HCT116 (cell line): ENCODE results near the gene LRRC42. TPM values are rescaled to one million over a fixed set of nuclear protein-coding genes. Genes with fewer than 3 reads are reported as not detected.

Experiments
- ATAC-seq: fragments of 200-7000 bp; cut with Tn5 transposase; 2 replicates; pipeline ENCODE4 v1.9.1; 2020; ENCODE audit warnings: mild to moderate bottlenecking, moderate library complexity
- BruUV-seq: library from RNA; stranded (reverse); fragments of 400-500 nt; replicated peaks from 2 replicates; lab custom pipeline; 2021; lab: Mats Ljungman, UMichigan
- CTCF ChIA-PET: fragments of 300-600 bp; sonication (Branson Sonifier 250); formaldehyde crosslinking; loops from one replicate; lab custom pipeline; 2021; ENCODE audit warnings: antibody characterized with exemption; lab: Charles Lee
- POLR2A ChIA-PET: fragments of 300-600, 350-600 bp; sonication (Branson Sonifier 250); formaldehyde crosslinking; loops from one replicate; lab custom pipeline; 2021; ENCODE audit warnings: antibody characterized with exemption; lab: Charles Lee
- RAD21 ChIA-PET, 2 experiments: fragments of 300-600 bp; sonication (Branson Sonifier 250); formaldehyde crosslinking; loops; one replicate each; lab custom pipeline; 2023; ENCODE audit warnings: low total read pairs in 2 of 2; ENCODE audit not compliant: uncharacterized antibody in 2 of 2, unreplicated experiment in 2 of 2, low non-redundant PET in 1 of 2; lab: Charles Lee
- DNase-seq: peaks from one replicate; pipeline ENCODE4 v3.0.0-alpha.2; 2010; ENCODE audit warnings: low read depth, low spot score
- H2AFZ ChIP-seq: fragments of 200-600 bp; shearing (Covaris generic), sonication (generic); 2 replicates; pipeline ENCODE4 v1.6.1; 2017; ENCODE audit warnings: low read depth, mixed run types, mixed read lengths, antibody characterized with exemption, low read length; ENCODE audit not compliant: poor library complexity, severe bottlenecking
- H3K27ac ChIP-seq: 2 replicates; pipeline ENCODE4 v1.5.1; 2012; ENCODE audit warnings: low read depth, low read length
- H3K27me3 ChIP-seq: fragments of 200-600 bp; sonication (generic); 2 replicates; pipeline ENCODE4 v1.6.1; 2016; ENCODE audit warnings: mixed run types, low read length, mixed read lengths; ENCODE audit not compliant: insufficient read depth
- H3K36me3 ChIP-seq, 2 experiments: fragments of 200-500 bp in 1 of 2; fragments of 200-600 bp in 1 of 2; sonication (Bioruptor generic) in 1 of 2; sonication (generic) in 1 of 2; 2 replicates each; pipeline versions ENCODE4 v1.5.1 to v1.6.1; 2014 to 2016; ENCODE audit warnings: low read length in 2 of 2, inconsistent platforms in 1 of 2, mixed read lengths in 1 of 2, mixed run types in 1 of 2; ENCODE audit not compliant: insufficient read depth in 2 of 2, control insufficient read depth in 1 of 2
- H3K4me1 ChIP-seq, 2 experiments: fragments of 200-600 bp in 1 of 2; sonication (generic) in 1 of 2; 2 replicates each; pipeline versions ENCODE4 v1.5.1 to v1.6.1; 2012 to 2017; ENCODE audit warnings: low read length in 2 of 2, inconsistent platforms in 1 of 2, mild to moderate bottlenecking in 1 of 2, mixed read lengths in 1 of 2, mixed run types in 1 of 2, moderate library complexity in 1 of 2; ENCODE audit not compliant: insufficient read depth in 2 of 2, control insufficient read depth in 1 of 2
- H3K4me2 ChIP-seq: fragments of 200-600 bp; sonication (generic); 2 replicates; pipeline ENCODE4 v1.6.1; 2017; ENCODE audit warnings: mixed run types, low read length, mixed read lengths
- H3K4me3 ChIP-seq, 2 experiments: fragments of 200-600 bp in 1 of 2; sonication (generic) in 1 of 2; replicated peaks in 1 of 2; 2 replicates each; pipeline ENCODE4 v1.5.1; 2011 to 2016; ENCODE audit warnings: low read length in 2 of 2, control low read depth in 1 of 2, low read depth in 1 of 2, mild to moderate bottlenecking in 1 of 2, mixed read lengths in 1 of 2, mixed run types in 1 of 2
- H3K79me2 ChIP-seq: fragments of 200-600 bp; sonication (generic); 2 replicates; pipeline ENCODE4 v1.6.1; 2017; ENCODE audit warnings: mild to moderate bottlenecking, mixed run types, low read length, moderate library complexity, mixed read lengths; ENCODE audit not compliant: insufficient read depth
- H3K9ac ChIP-seq: fragments of 200-600 bp; sonication (generic); 2 replicates; pipeline ENCODE4 v1.6.1; 2016; ENCODE audit warnings: low read length, mixed read lengths
- H3K9me2 ChIP-seq: fragments of 200-600 bp; sonication (generic), shearing (Covaris generic); 2 replicates; pipeline ENCODE4 v1.6.1; 2017; ENCODE audit warnings: mixed run types, mild to moderate bottlenecking, moderate library complexity; ENCODE audit not compliant: insufficient read depth
- H3K9me3 ChIP-seq, 2 experiments: fragments of 200-500 bp in 1 of 2; fragments of 200-600 bp in 1 of 2; sonication (Bioruptor generic) in 1 of 2; sonication (generic) in 1 of 2; 2 replicates each; pipeline ENCODE4 v1.6.1; 2014 to 2017; ENCODE audit warnings: low read length in 2 of 2, mixed read lengths in 2 of 2, inconsistent platforms in 1 of 2, low read depth in 1 of 2, mild to moderate bottlenecking in 1 of 2, mixed run types in 1 of 2, moderate library complexity in 1 of 2; ENCODE audit not compliant: control insufficient read depth in 1 of 2, insufficient read depth in 1 of 2
- H4K20me1 ChIP-seq: fragments of 200-600 bp; sonication (generic), shearing (Covaris generic); 2 replicates; pipeline ENCODE4 v1.6.1; 2017; ENCODE audit warnings: mixed run types, mild to moderate bottlenecking, moderate library complexity; ENCODE audit not compliant: insufficient read depth
- CEBPB ChIP-seq: IDR thresholded peaks from 2 replicates; pipeline ENCODE4 v1.6.1; 2012; ENCODE audit warnings: low read depth
- EZH2phosphoT487 ChIP-seq: fragments of 200-600 bp; IDR thresholded peaks from 2 replicates; pipeline ENCODE4 v1.6.1; 2018; ENCODE audit warnings: antibody characterized with exemption, borderline replicate concordance
- FOSL1 ChIP-seq: IDR thresholded peaks from 2 replicates; pipeline ENCODE4 v1.6.1; 2012; ENCODE audit warnings: low read depth
- JUND ChIP-seq: IDR thresholded peaks from 2 replicates; pipeline ENCODE4 v1.6.1; 2012
- MAX ChIP-seq: IDR thresholded peaks from 2 replicates; pipeline ENCODE4 v1.6.1; 2012
- POLR2AphosphoS5 ChIP-seq: IDR thresholded peaks from 2 replicates; pipeline ENCODE4 v1.6.1; 2011; ENCODE audit warnings: mild to moderate bottlenecking, low read depth, low read length, moderate library complexity
- SRF ChIP-seq: IDR thresholded peaks from 2 replicates; pipeline ENCODE4 v1.6.1; 2012; ENCODE audit warnings: low read depth
- TCF7L2 ChIP-seq: IDR thresholded peaks from 2 replicates; pipeline ENCODE4 v1.7.0; 2011; ENCODE audit warnings: borderline replicate concordance, inconsistent platforms; ENCODE audit not compliant: insufficient read depth, insufficient read length; ENCODE audit errors: extremely low read depth
- ZFX ChIP-seq: fragments of 450-650 bp; IDR thresholded peaks from 2 replicates; pipeline ENCODE4 v1.6.1; 2017
- ZNF274 ChIP-seq: fragments of 200-500 bp; sonication (Bioruptor generic); IDR thresholded peaks from 2 replicates; pipeline ENCODE4 v1.6.1; 2014; ENCODE audit warnings: mild to moderate bottlenecking, low read depth, low read length, inconsistent platforms
- intact Hi-C: fragments of 100-400 bp; cut with micrococcal nuclease; formaldehyde crosslinking; loops from 2 replicates; pipeline ENCODE4 v1.10.0; 2022
- total RNA-seq: library from RNA; stranded (reverse); gene quantifications from one replicate; pipeline ENCODE4 v1.2.1, GENCODE V29; 2021; ENCODE audit not compliant: unreplicated experiment
- TF ChIP-seq, protein P1 (sequence below): IDR thresholded peaks from 2 replicates; pipeline ENCODE4 v1.6.1; 2012
- TF ChIP-seq, protein P2 (sequence below), 3 experiments: fragments of 200-600 bp in 1 of 3; sonication (generic) in 1 of 3; IDR thresholded peaks in 2 of 3; conservative IDR thresholded peaks in 1 of 3; 2 replicates each; pipeline ENCODE4 v1.5.1; 2012 to 2017; ENCODE audit warnings: low read depth in 2 of 3, low read length in 2 of 3, antibody characterized with exemption in 1 of 3, borderline replicate concordance in 1 of 3, control low read depth in 1 of 3, mild to moderate bottlenecking in 1 of 3, mixed read lengths in 1 of 3, mixed run types in 1 of 3, moderate library complexity in 1 of 3; ENCODE audit not compliant: insufficient read depth in 1 of 3

The LRRC42 gene
- total RNA-seq, 1 experiment from 2014 or later: 62.5 TPM

- no peak for TF ChIP-seq POLR2AphosphoS5
Measured at GRCh38 chr1:53936430-53936829, 9.7 kb upstream of the LRRC42 start (continued).

GRCh38 chr1:53938136-53938830 lies 7.9 kb upstream of the LRRC42 start:
- ATAC-seq: no peak
- RAD21 ChIA-PET: no interaction called here
- Histone ChIP-seq H3K9me3 (peaks cover 6% of the 10 kb centered on the region in 2 experiments; a peak in 3 of 4 replicates), H4K20me1 (no peaks in the 10 kb centered on the region), H2AFZ (no peak overlapping the region), H3K27ac (no peak overlapping the region)
- CTCF ChIA-PET: interaction anchor here (0.7 kb wide), 1 partner anchor 53 kb away, joined by 3 read pairs; no protein-coding TSS in a partner anchor
- BruUV-seq: no TSS peak
- no peak for TF ChIP-seq TCF7L2
- TF ChIP-seq POLR2AphosphoS5: no peak
- TF ChIP-seq, all 23 proteins: peak for 0
- Histone ChIP-seq H3K9me2 (no peaks in the 10 kb centered on the region), H3K4me1 (peaks cover 0 to 8% of the 10 kb centered on the region in 2 experiments; a peak in 2 of 4 replicates), H3K9ac (no peak overlapping the region), H3K36me3 (peaks cover 5 to 9% of the 10 kb centered on the region in 2 experiments; a peak in 2 of 4 replicates), H3K4me2 (no peak overlapping the region), H3K79me2 (peaks cover 30% of the 10 kb centered on the region), H3K4me3 (no peak overlapping the region), H3K27me3 (no peaks in the 10 kb centered on the region)
- DNase-seq: no peak
- POLR2A ChIA-PET: no interaction called here
- intact Hi-C loops: no loop called here

GRCh38 chr1:53942127-53942957 lies 3.8 kb upstream of the LRRC42 start:
- intact Hi-C loops: no loop called here
- no peaks in the 10 kb centered on the region for H3K9me3 ChIP-seq
- no peaks in the 10 kb centered on the region for H3K27me3 ChIP-seq
- H3K27ac ChIP-seq: no peak overlapping the region
- CTCF ChIA-PET: no interaction called here
- DNase-seq (no peak), ATAC-seq (no peak)
- TF ChIP-seq EZH2phosphoT487 (no peak), JUND (no peak), MAX (no peak), FOSL1 (no peak), CEBPB (no peak), ZFX (no peak), SRF (no peak), ZNF274 (no peak)
- TF ChIP-seq, protein P1, sequence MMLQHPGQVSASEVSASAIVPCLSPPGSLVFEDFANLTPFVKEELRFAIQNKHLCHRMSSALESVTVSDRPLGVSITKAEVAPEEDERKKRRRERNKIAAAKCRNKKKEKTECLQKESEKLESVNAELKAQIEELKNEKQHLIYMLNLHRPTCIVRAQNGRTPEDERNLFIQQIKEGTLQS: no peak
- TF ChIP-seq, protein P2, sequence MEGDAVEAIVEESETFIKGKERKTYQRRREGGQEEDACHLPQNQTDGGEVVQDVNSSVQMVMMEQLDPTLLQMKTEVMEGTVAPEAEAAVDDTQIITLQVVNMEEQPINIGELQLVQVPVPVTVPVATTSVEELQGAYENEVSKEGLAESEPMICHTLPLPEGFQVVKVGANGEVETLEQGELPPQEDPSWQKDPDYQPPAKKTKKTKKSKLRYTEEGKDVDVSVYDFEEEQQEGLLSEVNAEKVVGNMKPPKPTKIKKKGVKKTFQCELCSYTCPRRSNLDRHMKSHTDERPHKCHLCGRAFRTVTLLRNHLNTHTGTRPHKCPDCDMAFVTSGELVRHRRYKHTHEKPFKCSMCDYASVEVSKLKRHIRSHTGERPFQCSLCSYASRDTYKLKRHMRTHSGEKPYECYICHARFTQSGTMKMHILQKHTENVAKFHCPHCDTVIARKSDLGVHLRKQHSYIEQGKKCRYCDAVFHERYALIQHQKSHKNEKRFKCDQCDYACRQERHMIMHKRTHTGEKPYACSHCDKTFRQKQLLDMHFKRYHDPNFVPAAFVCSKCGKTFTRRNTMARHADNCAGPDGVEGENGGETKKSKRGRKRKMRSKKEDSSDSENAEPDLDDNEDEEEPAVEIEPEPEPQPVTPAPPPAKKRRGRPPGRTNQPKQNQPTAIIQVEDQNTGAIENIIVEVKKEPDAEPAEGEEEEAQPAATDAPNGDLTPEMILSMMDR (IDR thresholded peaks at IDR 0.05 in 2 of 3, conservative IDR thresholded peaks at IDR 0.05 in 1 of 3; ENCODE audit: borderline replicate concordance in 1 of 3, insufficient read depth in 1 of 3, low read depth in 2 of 3, low read length in 2 of 3): no peak
- no peaks in the 10 kb centered on the region for H3K9me2 ChIP-seq
- H3K4me3 ChIP-seq: no peak overlapping the region
- H4K20me1 ChIP-seq: no peaks in the 10 kb centered on the region
- peaks cover 48% of the 10 kb centered on the region for H3K79me2 ChIP-seq
- H3K36me3 ChIP-seq: peaks cover 0 to 5% of the 10 kb centered on the region in 2 experiments; a peak in 1 of 4 replicates
- H2AFZ ChIP-seq: no peak overlapping the region
- H3K4me2 ChIP-seq: 0 out of 2 replicates have a peak overlapping the region, but pooled peaks have one; percentile 8
- BruUV-seq: no TSS peak
- RAD21 ChIA-PET: no interaction called here
- POLR2A ChIA-PET: no interaction called here
- H3K9ac ChIP-seq: no peak overlapping the region
- H3K4me1 ChIP-seq: peaks cover 5 to 27% of the 10 kb centered on the region in 2 experiments; a peak in 3 of 4 replicates
